HG02943 (cell line): ENCODE results near the gene RARB.

Source experiments
- ATAC-seq: cut with Tn5 transposase; IDR thresholded peaks from one replicate; pipeline ENCODE4 v1.9.1; 2021; ENCODE audit warnings: mild to moderate bottlenecking, low read depth, moderate library complexity; ENCODE audit not compliant: unreplicated experiment

Gene RARB

DNA sequence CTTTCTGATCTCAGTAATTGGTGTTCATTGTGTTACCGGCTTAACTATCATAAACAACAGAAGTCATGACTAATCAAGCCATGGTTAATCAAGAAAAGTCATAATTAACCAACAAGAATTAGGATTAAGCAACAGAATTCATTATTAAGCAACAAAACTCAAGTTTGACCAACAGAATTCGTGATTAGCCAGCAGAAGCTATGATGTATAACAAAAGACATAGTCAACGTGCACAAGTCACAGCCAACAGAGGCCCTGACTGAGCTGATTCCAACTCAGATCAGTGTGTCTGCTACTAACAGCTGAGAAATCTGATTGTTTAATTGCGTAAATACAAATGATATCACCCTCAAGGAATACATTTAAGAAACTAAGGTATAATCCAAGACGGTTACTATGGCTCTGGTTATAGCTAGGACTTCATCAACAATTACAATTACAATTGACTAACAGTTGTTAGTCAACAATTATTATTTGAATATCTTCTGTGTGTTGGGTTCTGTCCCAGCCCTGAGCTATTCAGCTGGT is 67.7 kb downstream of the RARB start:
- ATAC-seq: no peak

- ATAC-seq: no peak
Observed at GRCh38 chr3:25497096-25497495, 69.0 kb downstream of the RARB start.

- no peak for ATAC-seq
Observed at GRCh38 chr3:25500706-25501210, 72.7 kb downstream of the RARB start.

GRCh38 chr3:25502233-25502632 is 74.2 kb downstream of the RARB start:
- no peak for ATAC-seq

GRCh38 chr3:25503898-25504301 is 75.8 kb downstream of the RARB start:
- no peak for ATAC-seq

DNA sequence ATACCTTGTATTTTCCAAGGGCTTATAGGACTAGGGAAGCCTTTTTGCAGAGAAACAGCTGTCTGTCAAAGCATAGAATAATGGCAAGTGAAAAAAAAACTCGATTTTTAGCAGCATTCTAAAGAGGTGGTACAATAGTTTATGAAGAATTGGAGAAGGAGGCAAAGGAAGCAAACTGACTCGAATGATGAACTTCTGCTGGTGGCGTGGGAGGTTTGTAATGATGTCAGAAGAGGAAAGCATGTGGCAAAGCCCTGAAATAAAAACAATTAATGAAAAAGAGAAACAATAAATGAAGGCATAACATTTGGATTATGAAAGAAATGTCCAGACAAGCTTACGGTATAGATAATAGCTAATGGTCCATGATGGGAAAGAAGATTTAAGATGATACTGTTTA is 77.5 kb downstream of the RARB start:
- ATAC-seq: no peak

- ATAC-seq: no peak
Observed at GRCh38 chr3:25507811-25508210, 79.7 kb downstream of the RARB start.

- ATAC-seq: no peak
Observed at GRCh38 chr3:25508433-25508832, 80.4 kb downstream of the RARB start.

DNA sequence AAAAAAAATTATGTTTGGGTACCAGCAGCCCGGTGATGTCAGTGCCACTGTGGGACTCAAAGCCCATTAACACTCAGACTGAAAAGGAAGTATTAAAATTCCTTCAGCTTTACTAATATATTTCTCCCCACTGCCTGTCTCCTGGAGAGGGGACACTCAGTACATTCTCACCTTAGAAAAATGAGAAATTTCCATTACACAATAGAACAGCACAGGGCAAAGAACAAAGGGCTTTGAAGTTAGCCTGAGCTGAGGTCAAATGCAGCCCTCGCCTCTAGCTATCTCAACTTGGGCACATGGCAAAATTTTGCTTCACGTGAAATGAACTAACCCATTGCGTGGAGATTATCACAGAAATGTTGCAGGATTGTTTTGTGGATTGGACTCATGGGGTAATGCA is 80.8 kb downstream of the RARB start:
- ATAC-seq: no peak

DNA sequence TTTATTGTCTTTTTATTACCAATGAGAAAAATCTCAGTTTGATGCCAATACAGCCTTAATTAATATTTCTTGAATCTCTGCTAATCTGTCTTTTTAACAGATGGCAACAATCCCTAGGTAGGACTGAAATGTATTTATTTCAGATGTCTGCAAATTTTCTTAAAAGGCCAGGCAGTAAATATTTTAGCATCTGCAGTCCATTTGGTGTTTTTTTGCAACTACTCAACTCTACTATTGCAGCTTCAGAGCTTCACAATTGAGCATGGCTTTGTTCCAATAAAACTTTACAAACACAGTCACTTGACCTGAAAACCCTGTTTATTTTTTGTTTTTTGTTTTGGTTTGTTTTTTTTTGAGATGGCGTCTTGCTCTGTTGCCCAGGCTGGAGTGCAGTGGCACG is 82.7 kb downstream of the RARB start:
- no peak for ATAC-seq

- ATAC-seq: no peak
Observed at GRCh38 chr3:25511972-25512721, 84.1 kb downstream of the RARB start.

- ATAC-seq: no peak
Observed at GRCh38 chr3:25513642-25514266, 85.7 kb downstream of the RARB start.

- ATAC-seq: no peak
Observed at GRCh38 chr3:25515171-25515570, 87.1 kb downstream of the RARB start.

DNA sequence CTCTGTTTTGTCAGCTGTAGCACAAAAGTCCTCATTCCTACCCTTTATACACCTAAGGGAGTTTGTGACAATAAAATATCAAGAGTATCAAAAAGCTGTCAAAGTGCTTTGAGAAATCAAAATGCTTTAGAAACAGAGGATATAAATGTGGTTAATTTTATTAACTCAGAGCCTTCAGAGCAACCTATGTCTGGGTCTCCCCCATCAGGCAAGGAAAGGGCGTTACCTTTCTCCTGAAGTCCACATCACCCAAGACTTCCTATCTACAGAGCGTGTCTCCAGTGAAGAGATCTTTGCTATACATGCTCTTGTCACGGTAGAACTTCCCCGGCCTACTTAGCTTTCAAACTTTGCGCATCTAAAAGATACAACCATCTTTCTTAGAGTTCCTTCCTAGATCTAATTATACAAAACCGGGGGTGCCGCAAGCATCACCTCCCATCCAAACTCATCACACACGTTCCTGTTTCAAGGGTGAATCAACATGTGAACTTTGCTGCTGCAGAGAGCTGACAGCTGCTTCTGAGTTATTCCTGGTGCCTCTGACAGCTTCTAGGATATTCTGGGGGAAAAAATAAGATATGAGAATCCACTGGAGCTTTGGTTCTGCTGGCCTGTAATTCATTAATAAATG is 93.0 kb downstream of the RARB start:
- no peak for ATAC-seq

DNA sequence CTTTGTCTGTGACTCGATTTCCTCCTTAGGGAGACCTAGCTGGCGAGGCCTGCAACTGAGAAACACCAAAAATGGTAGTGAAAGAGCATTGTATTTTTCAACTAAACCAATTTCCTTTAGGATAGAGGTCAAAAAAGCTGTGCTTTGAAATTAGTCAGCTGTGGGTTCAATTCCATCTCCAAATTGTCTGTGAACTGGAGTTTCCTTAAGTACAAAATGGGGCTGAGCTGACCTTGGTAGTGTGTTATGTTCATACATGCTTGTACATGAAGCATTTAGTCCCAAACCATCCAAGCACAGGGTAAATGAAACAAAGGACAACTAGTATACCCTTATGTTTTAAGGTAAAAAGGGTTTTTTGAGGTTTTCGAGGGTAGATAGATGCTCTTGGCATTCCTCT is 99.3 kb downstream of the RARB start:
- ATAC-seq: no peak

DNA sequence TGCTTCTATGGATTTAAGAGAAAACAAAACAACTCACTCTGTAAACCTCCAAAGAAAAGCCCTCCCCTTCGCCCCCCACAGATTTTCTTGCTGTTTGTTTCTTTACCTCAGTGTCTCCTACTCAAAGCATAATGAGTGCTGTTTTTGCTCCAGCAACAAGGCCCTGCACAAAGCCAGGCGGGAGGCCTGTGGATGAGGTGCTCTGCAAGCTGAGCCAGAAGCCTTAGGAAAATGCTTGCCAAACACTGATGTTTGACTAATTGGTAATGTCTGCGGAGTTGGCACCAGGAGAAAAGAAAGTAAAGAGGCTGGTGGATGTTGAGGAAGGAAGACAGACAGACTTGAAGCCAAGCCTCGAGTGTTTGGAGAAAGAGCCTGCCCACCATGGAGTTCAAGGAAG is 99.7 kb downstream of the RARB start:
- ATAC-seq: no peak

GRCh38 chr3:25531971-25532370 is 103.9 kb downstream of the RARB start:
- ATAC-seq: no peak

- no peak for ATAC-seq
Observed at GRCh38 chr3:25532431-25533162, 104.5 kb downstream of the RARB start.

DNA sequence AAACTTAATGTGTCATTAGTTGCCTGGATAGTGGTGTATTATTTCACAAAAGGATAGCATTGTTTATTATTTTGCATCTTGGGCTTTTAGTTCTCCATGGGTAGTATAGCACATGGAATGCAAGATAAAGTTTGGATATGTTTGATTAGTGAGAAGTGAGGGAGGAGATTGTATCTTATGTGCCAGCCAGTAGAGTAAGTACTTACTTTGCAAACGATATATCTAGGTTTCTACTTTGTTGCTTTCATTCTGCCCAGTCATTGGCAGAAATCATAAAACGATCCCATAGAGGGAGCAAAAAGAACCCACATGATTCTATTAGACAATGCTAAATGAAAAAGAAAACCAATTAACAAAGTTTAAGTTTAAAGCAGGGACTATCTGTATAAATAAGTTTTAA is 105.3 kb downstream of the RARB start:
- no peak for ATAC-seq

- no peak for ATAC-seq
Observed at GRCh38 chr3:25534007-25534406, 105.9 kb downstream of the RARB start.
